Left renal cortex interstitium (tissue), 4 donors: ENCODE results near the gene LRRC1. TPM values are rescaled to one million over a fixed set of nuclear protein-coding genes. Genes with fewer than 3 reads are reported as not detected.

Source experiments
- DNase-seq, 4 donors: peaks; one replicate each; pipeline ENCODE4 v3.0.0-alpha.2; 2013; ENCODE audit warnings: low read depth in 4 of 4, low spot score in 2 of 4, missing footprints in 1 of 4
- polyA plus RNA-seq, 4 donors: library from polyadenylated mRNA; unstranded; fragments of 120-200 nt; gene quantifications; one replicate each; pipeline ENCODE4 v1.2.1, GENCODE V29; 2013; ENCODE audit not compliant: insufficient read length in 4 of 4

The LRRC1 gene
- polyA plus RNA-seq, 4 donors = 24.1 to 32.4 (median 25.3) TPM

DNA sequence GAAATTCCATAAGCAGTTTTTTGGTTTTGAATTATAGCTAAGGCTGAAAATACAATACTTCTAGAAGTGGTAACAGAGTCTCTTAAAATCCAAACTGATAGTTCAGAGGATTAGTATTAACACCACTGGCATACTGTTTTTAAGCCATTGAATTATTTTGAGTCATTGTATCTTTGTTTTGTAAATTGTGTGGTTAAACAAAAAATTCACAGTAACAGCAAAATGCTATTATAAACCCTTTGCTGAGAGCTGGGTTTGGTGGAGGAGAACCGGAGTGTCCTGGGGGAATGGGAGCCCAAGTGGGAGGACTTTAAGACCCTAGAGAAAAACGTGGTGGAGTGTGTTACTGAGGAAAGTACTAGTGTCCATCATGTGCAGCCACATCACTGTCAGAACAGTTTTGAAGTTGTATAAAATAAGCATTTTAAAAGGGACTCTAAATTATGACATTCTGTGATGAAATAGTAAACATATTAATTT, 125.1 kb downstream of the LRRC1 start:
- no peak for DNase-seq

DNA sequence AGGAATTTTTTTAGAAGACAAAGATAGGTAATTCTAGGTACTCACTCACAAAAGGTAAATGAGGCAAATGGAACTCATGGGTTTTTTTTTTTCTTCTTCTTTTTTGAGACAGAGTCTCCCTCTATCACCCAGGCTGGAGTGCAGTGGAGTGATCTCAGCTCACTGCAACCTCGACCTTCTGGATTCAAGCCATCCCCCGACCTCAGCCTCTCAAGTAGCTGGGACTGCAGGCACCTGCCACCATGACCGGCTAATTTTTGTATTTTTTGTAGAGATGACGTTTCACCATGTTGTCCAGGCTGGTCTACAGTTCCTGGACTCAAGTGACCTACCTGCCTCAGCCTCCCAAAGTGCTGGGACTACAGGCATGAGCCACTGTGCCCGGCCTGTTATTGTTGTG, 126.1 kb downstream of the LRRC1 start:
- no peak for DNase-seq

DNA sequence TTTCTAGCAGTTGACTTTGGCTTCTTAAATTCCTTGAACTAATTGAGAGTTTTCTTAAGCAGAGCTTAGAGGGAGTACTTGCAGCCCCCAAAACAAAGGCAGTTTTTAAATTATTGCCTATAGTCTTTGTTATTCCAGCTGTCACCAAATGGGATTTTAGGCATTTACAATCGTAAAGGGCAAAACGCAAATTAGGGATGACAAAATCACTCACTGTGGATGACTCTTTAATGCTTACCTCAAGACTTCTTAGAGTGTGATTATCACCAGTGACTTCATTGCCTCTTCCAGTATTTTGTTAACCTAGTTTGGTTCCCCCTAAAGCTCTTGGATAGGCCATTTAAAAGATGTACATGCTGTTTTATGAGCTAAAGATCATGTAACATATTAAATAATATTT, 126.8 kb downstream of the LRRC1 start:
- DNase-seq = no peak

DNA sequence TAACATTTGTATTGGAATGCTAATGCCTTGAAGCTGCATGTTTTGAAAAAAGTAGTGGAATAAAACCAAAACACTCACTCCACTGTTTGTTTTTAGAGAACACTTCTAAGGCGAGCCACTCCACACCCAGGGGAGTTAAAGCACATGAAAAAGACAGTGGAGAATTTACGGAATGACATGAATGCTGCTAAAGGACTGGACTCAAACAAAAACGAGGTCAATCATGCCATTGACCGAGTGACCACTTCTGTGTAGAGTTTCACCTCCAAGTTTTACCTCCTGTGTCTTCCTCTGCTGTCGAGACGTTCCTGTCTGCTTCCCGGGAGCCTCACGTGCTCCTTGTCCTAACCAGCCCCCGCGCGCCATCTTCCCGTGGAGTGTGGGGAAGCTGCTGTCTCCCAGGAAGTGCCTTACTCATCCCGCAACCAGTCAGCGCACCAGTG, 127.8 kb downstream of the LRRC1 start:
- DNase-seq = no peak

DNA sequence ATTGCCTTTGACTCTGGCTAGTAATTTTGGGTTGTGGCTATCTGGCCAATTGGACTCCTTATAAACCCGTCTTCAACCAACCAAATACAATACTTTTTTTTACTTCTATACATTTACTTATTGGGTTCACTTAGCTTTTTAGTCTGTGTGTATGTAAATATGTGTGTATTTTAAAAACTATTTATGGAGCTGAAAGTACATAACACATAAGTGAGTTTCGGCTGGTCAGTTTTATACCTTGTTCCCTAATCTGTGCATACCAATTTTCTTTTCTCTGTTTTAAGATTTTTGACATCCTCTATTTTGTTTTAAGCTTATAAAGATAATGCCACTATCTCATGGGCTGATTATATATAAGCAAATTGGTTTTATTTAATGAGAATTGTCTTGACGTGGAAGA, 129.5 kb downstream of the LRRC1 start:
- DNase-seq = no peak

DNA sequence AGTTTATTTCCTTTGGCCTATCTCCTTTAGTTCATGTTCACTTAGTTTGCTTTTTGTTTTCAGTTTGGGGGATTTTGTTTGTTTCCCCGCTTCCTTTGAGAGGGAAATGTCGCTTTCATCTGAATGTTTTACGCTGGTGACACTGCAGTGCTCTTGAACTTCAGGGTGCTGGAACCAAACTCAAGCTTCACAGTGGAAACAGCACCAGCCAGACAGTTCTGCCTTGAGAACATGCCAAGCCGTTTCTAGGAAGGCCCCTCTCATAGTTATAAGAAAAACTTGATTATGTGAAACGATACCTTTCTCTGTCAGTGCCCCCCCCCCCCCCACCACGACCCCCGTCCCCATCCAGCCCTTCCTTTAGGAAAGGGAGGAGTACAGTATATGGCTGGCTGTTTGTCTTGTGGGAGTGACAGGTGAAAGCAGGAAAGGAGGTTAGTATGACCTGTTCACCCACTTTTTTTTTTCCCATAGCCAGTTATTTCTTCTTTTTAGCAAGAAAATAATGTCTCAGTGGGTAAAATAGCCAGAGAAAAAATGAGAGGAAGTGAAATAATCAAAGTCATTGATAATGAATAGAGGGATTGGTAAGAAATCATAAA, 130.1 kb downstream of the LRRC1 start:
- no peak for DNase-seq

DNA sequence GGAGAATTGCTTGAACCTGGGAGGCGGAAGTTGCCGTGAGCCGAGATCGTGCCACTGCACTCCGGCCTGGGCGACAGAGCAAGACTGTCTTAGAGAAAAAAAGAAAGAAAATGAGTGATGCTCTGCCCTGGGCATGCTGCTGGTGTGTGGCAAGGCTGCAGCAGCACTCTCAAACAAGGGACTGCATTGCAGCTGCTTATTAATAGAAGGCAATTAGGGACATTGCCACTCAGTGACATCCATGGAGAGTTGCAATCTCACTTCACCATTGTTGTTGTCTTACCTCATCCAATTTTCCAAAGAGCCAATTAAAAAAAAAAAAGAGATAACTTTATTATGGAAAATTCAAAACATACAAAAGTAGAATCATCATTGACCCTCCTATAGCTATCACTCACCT, 131.1 kb downstream of the LRRC1 start:
- no peak for DNase-seq

DNA sequence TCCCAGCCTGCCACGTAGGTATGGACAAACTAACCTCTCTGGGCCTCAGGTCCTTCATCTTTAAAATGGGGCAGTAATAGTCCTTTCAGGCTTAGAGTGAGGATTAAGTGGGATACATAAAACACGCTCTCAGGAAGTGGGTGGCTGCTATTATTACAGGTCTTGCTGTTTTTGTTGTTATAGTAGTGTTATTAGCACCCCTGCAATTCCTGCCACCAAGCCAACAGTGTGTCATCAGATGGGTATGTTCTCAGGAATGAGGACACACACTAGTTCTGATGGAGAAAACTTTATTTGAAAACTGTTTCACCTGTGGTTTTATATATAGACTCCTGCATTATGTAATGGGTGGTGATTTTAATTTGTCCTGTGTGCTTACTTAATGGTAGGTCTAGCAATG, 131.7 kb downstream of the LRRC1 start:
- DNase-seq = no peak

DNA sequence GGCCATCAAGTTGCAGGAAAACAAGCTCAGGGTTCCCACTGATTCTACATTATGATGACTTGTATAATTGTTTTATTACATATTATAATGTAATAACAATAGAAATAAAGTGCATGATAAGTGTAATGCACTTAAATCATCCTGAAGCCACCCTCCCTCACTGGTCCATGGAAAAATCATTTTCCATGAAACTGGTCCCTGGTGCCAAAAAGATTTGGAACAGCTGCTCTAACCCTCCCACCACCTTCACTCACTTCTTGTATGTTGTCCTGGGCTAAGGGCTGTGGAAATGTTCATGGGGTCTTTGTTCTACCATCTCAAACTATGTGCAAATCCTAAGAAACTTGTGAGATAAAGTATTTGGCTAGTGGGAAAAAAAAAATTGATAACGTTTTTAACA, 133.8 kb downstream of the LRRC1 start:
- DNase-seq = no peak

DNA sequence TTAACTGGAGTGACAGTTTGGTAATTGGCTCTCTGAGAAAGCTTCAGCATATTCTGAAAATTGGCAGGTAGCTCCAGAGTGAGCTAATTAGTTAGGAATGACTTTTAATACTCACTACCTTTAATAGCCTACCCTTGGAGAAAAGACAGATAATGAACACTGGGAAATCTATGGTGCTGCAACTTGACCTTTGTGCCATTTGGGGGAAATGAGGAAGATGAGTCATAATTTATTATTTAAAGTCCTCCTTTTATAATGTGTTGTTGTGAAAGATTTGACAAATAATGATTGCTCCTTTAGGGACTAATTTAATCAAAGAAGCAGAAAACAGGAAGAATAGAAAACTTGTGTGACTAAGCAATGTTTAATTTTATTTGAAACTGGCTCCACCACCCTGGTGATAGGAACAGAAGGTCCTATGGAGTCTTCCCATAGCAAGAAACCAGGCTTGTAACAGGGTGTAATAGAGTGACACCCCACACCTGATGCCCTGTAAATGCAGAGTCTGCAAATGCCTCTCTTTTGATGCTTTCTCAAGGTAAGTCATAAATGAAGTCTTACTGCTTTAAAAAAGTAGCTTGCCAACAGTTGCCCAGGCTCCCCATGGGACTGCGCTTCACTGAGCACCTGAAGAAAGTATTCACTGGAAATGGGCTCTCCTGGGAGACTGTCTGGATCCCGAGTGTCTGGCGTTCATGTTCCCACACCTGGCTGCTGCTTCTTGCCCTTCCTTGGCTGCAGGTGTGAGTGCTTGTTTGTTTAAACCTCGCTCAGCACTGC, 134.4 kb downstream of the LRRC1 start:
- no peak for DNase-seq

DNA sequence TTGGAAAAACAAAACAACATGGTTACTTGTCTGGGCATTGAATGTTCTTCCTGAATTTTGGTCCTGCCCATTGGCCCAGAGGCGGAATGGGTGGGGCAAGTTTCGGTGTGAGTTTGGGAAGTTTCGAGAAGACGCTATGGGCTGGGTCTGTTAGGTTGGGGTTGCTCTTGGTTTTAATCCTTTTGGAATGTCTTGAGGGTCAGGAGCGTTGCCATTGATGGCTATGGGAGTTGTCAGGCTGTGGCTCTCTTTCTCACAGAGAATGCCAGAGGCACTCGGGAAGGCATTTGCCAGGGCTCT, 135.0 kb downstream of the LRRC1 start:
- no peak for DNase-seq

DNA sequence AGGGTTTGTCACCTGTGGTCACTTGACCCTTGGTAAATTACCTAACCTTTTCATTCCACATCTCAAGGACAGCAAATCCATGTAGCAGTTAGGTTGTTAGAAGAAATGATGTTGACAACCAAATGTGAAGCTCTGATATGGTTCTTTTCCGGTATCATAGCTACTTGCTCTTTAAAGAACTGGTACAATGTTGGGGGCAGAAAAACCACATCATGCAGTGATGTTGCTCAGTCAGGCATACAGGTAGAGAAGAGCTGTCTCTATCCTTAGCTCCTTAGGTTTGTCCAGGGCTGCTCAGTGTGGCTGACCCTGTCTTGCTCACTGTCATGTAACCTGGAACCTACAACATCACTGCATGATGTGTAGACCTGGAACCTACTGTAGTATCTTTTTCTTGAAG, 135.5 kb downstream of the LRRC1 start:
- no peak for DNase-seq

DNA sequence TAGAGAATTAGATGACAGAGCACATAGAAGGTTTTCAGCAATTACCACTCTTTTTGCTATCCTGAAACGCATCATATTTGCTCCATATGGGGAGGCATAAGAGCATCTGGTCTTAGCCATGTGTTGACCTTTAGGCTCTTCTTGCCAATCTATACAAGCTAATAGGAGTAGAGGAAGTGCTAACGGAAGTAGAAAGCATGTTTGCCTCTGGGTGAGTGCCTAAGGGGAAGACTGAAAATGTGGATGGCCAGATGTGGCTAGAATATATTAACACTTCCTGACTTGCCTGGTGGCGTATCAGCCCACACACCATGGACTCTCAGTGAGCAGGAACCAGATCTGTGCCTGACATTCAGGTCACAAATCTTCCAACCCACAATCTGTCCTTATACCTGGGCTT, 136.3 kb downstream of the LRRC1 start:
- no peak for DNase-seq

DNA sequence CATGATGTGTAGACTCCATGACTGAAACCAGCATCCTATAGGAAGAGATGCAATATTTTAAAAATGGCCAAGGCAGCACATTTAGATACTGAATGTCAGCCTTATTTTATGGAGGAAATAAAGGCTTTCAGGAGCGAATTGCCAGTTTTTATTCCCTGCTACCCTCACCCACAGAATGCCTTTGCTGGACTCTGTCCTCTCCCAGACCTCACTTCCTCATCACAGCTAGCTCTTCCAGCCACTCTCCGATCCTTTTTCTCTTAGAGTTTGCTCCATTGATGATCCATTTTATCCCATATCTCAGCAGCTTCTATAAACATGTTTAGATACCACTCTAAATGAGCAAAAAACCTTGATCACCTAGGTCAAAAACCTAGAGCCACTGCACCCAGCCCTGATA, 137.7 kb downstream of the LRRC1 start:
- DNase-seq = no peak

DNA sequence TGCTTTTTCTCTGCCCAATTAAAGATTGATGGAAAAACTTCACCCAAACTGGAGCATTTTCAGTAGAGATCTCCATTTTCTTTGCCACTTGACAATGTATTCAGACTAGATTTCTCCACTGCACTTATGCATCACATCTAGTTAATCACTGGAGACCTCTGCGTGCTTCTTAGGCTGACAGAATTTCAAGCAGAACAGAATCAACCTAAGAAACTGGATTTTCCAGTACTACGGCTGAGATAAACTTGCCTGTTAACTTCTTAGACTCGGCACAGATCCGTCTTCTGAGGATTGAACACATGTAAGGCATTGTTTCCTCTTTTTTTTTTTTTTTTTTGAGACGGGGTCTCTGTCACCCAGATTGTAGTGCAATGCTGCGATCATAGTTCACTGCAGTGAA, 139.2 kb downstream of the LRRC1 start:
- DNase-seq = no peak

DNA sequence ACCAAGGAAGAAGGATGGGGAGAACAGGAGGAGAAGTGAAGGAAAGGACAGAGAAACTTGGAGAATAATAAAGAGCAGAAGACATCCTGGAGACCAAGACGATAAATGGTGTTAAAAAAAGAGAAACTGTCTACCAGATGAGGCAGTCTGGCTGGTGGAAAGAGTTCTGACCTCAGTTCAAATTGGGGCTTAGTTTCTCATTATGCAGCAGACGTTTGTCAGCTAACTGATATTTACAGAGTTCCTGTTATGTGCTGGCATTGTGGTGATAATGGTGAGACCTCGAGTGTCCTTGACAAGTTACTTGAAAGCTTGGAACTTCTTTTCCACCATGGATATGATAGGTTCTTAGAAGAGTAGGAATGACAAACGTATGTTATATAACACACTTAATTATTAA, 142.7 kb downstream of the LRRC1 start:
- no peak for DNase-seq

DNA sequence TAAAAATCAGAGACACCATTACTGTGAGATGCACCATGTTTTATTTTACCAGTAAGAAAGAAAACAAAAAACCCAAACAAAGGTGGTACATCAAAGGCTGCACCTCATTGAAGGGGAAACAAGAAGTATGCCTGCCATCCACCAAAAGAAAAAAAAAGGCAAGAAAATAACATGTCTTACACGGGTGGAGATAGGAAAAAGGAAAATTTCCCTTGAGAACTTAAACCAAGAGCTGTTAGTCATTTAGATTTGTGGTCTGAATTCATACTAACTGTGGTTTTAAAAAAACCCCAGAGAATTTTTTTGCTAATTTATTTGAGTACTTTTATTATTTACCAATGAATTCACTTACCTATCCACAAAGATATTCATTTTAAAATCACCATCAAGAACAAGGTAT, 144.0 kb downstream of the LRRC1 start:
- DNase-seq = no peak

DNA sequence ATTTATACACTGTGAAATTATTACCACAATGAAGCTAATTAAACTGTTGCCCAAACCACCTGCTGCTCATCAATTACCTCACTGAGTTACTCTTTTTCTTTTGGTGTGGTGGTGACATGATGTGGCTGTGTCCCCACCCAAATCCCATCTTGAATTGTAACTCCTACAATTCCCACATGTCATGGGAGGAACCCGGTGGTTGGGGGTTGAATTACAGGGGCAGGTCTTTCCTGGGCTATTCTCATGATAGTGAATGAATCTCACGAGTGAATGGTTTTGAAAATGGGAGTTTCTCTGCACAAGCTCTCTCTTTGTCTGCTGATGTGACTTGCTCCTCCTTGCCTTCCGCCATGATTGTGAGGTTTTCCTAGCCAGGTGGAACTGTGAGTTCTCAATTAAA, 145.0 kb downstream of the LRRC1 start:
- no peak for DNase-seq

DNA sequence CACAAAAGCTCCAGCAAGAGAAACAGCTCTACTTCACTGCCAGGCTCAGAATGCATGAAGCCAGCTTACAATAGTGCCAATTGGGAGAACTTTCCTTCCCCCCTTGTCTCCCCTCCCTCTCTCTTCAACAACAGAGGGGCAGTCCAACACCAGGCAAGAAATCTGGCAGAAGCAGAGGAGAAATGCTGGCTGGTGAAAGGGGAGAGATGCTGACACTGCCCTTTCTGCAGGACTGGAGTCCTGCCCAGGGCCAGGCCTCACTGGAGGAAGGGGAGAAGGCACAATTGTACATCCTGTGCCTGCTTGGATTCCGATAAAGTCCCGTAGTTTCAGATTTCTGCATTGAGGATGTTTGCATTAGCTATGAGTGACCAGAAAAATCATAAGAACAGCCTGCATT, 148.6 kb downstream of the LRRC1 start:
- no peak for DNase-seq

DNA sequence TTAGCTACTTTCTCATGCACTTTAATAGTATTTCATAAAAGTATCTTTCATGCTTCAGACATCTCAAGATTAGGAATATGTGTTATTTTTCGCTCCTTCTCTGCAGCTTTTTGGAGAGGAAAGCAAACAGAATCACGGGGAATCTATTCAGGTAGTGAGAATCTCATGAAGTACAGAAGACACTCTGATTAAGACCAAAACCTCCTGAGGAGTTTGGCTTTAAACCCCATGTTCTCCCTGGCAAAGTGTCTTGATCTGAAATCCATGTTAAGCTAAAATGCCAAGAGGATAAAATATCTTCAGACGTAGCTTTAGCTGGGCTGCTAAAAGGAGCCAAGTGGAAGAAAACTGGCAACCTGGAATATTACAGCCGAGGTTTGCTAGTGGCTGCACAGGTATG, 149.3 kb downstream of the LRRC1 start:
- DNase-seq = no peak

DNA sequence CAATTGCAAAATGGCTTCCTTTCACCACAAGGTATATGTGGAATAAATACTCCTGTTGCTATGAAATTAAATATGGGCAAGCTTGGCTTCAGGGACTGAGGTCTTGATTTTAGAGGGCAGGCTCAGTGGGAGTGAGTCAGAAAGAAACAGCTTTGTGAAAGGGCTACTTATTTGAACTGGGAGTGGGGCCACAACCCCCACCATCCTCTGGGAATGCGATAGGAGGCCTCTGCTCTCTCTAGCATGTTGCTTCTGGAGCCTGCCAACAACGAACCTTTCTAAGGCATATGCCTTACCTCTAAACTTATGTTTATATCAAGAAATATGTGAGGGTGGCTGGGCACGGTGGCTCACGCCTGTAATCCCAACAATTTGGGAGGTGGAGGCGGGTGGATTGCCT, 149.7 kb downstream of the LRRC1 start:
- no peak for DNase-seq

DNA sequence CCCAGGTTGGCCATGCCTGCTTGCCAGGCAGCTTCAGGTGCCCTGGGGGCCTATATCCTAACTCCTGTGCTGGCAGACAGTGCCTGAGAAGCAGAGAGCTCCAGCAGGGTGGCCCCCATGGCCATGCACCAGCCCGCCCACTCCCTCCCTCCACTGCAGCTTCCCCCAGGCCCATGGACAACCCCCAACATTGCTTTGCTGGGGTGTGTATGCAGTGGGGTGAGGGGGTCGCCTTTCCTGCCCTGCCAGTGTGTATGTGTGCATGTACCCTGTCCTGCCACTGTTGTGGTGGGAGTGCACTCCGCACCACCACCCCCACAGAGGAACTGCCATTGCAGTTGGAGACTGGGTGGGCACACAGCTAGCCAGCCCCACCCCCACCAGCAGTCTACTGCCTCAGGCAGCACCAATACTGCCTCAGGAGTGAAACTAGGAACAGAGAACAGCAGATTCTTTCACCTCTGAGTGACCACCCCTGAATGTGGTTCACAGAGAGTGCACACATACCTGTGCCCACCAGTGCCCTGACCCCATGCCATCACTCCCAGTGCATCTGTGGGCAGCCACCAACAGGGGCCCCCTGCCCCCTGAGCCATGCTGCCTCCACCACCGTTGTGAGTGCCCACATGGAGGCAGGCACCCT, 151.1 kb downstream of the LRRC1 start:
- no peak for DNase-seq
